Urothelium cell line (cell line): ENCODE measurements around the gene WDR7.

ENCODE experiments used
- DNase-seq: peaks from one replicate; pipeline ENCODE4 v3.0.0; 2011; ENCODE audit warnings: low spot score, mixed read lengths
- FAIRE-seq: peaks from 2 replicates; lab custom pipeline; 2011; peaks lifted over from hg19 to GRCh38; lab: Jason Lieb, UNC

WDR7 gene

GRCh38 chr18:56721031-56721430 lies 69.9 kb downstream of the WDR7 start:
- DNase-seq (no peak), FAIRE-seq (no peak)

DNA sequence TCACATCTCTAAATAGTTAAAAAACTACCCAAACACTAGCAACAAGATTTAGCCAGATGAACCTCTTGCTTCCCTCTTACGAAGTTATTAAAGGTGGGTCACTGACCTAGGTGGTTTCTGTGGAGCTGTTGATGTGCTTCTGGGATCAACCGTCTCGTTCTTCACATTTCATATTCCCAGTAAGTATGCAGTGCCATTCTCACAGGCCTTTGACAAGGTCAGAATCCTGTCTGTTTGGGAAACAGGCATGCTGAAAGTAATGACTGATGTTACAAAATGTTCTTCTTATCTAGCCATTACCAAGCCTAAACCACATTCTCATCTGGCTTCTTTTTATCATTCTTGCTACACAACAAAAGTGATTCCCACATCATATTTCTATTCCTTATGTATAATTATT lies 70.3 kb downstream of the WDR7 start:
- no peak for DNase-seq
- FAIRE-seq: no peak

GRCh38 chr18:56722518-56722917 lies 71.4 kb downstream of the WDR7 start:
- DNase-seq: no peak
- no peak for FAIRE-seq

GRCh38 chr18:56723068-56723467 lies 71.9 kb downstream of the WDR7 start:
- FAIRE-seq (no peak), DNase-seq (no peak)

GRCh38 chr18:56723706-56724105 lies 72.5 kb downstream of the WDR7 start:
- no peak for FAIRE-seq

DNA sequence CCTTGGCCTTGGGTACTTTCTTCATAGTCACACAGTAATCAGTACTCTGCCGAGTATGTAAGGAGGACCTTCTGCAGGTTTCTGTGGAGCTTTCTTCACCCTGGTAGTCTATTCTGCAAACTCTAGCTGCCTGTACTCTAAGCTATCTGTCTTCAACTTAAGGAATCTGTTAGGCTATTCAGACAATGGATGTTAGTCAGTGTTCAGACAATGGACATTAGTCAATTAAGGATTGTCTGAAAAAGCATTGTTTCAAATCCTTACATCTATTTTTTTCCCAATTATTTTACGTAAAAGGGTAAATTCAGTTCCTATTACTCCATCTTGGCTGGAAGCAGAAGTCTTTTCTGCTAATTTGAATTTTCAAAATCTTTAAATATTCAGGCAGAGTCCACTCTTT lies 75.7 kb downstream of the WDR7 start:
- no peak for FAIRE-seq
- DNase-seq: no peak

More at GRCh38 chr18:56723706-56724105, 72.5 kb downstream of the WDR7 start:
- DNase-seq: no peak

DNA sequence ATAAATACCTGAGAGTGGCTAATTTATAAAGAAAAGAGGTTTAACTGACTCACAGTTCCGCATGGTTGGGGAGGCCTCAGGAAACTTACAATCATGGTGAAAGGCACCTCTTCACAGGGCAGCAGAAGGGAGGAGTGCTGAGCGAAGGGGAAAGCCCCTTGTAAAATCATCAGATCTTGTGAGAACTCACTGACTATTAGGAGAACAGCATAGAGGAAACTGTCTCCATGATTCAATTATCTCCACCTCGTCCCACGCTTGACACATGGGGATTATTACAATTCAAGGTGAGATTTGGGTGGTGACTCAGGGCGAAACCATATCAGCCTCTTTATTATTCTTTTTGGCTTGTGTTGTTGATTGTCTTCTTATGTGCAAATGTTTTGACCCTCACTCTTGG lies 76.2 kb downstream of the WDR7 start:
- FAIRE-seq: no peak
- no peak for DNase-seq

- FAIRE-seq (no peak), DNase-seq (no peak)
Observed at GRCh38 chr18:56728741-56729140, 77.6 kb downstream of the WDR7 start.

GRCh38 chr18:56738184-56738583 lies 87.0 kb downstream of the WDR7 start:
- FAIRE-seq: no peak
- DNase-seq: no peak

GRCh38 chr18:56739731-56740130 lies 88.6 kb downstream of the WDR7 start:
- no peak for FAIRE-seq
- no peak for DNase-seq

- FAIRE-seq: no peak
- DNase-seq: no peak
Observed at GRCh38 chr18:56740645-56741044, 89.5 kb downstream of the WDR7 start.

GRCh38 chr18:56741685-56742084 lies 90.5 kb downstream of the WDR7 start:
- no peak for DNase-seq
- no peak for FAIRE-seq

DNA sequence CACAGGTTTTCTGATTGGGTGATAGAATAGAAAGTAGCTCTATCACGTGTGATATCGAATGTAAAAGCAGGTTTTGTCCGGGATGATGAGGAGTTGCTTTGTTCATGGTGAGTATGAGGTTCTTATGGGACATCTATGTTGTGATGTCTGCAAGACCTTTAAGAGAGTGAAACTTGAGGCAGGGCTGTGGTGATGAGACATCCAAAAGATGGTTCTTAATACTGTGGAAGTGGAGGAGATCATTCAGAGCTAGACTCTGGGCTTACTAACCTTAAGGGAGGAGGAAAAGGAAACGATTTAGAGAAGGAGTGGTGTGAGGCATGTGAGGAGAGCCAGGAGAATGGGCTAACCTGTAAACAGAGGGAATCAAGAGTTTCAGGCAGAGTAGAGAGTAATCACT lies 92.0 kb downstream of the WDR7 start:
- no peak for FAIRE-seq
- no peak for DNase-seq

DNA sequence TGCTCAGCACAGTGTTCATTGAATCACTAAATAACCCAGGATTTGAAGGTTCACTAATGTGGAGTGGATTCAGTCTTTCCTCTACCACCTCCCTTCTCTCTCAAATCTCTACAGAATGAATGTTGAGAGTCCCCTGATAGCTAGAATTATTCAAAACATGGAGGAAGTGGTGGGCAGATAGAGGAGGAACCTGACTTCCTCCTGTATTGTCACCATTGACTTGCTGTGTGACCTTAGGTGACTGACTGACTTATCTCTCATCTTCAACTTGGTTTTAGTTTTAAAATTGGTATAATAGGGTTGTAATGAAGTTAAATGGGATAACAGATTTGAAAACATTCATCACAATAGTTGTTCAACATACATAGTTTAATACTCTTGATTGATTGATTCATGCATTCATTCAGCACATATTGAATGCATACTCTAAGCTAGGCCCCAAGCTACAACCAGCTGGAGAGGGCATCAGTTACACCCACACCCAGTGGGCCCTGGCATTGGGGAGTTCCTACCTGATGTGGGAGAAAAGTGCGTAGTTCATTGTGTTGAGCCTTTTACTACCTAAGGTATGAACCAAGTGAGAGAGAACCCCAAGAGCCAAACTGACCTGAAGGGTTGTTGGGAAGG lies 96.0 kb downstream of the WDR7 start:
- no peak for DNase-seq
- no peak for FAIRE-seq

DNA sequence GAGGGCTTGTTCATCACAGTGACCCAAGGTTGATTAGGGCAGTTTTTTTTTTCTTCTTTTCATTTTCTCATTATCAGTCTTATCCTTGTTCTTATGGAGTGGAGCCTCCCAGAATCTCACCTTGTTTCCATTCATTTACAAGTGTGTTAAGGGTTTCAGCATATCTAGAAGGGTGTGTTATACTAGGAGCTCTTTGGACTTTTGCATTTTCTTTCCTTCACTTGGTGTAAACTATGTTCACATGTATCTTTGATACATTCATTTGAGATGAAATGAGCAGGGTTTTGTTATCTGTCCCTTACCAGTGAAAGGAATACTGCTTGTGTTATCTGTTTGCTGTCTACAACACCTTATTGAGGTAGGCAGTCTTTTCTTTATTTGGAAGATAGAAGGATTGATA lies 96.7 kb downstream of the WDR7 start:
- no peak for DNase-seq
- FAIRE-seq: no peak

DNA sequence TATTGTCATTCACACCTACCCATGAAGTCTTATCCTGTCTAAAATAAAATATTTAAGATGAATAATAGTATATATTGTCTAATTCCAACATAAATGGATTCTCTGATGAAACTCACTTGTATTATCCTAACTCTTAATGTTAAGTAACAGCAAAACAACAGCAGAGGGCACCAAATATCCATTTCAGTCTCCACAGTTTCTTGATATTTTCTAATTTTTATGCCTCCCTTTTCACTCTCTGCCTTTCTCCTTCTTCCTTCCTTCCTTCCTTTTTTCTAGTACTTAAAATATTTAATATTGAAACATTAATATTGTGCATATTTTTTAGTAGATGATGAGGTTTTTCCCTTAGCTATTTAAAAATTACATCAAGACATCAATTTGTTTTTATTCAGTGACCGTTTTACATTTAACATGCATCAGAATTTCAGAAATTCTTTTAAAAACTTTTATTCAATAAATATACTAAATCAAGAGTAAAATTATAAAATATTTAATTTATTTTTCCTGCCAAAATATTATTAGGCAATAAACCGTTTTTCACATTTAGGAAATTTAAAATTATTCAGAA lies 97.6 kb downstream of the WDR7 start:
- peak; percentile 6 for DNase-seq
- FAIRE-seq: no peak

- no peak for FAIRE-seq
- no peak for DNase-seq
Observed at GRCh38 chr18:56756966-56757365, 105.8 kb downstream of the WDR7 start.

DNA sequence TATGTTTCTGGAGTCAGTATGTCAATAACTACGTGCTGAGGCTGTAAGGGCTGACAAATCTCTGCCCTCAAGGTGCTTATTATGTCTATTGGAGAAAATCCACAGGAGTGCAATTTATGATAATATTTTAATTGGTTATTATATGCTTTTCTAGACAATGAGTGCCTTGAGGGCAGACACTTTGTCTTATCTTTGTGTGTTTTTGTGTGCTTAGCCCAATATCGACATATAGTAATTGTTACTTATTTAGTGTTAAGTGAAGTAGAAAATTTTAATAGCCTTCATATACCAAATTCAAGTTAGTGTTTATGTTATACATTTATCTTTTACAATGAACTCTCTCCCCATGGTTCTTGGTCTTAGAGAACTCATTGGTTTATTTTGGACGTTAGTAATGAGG lies 118.9 kb downstream of the WDR7 start:
- no peak for FAIRE-seq

DNA sequence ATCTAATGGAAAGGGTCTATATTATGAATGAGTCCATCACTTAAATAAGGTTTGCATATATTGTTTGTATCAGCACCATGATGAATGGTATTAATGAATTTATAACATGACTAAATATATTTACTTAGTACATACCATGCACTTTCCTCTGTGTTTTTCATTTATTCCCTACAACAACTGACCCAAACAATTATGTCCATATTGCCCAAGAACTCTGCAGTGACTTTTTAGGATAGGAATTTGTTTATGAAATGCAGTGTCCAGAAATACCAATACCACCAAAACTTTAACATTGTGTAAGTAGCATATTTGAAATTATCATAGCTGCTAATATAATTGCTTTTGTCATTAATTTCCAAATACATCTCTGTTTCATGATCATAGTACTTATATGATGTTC lies 119.7 kb downstream of the WDR7 start:
- FAIRE-seq: no peak
- no peak for DNase-seq

More for the DNA sequence above, 118.9 kb downstream of the WDR7 start:
- DNase-seq: no peak

GRCh38 chr18:56775701-56776100 lies 124.5 kb downstream of the WDR7 start:
- no peak for FAIRE-seq
- DNase-seq: no peak

DNA sequence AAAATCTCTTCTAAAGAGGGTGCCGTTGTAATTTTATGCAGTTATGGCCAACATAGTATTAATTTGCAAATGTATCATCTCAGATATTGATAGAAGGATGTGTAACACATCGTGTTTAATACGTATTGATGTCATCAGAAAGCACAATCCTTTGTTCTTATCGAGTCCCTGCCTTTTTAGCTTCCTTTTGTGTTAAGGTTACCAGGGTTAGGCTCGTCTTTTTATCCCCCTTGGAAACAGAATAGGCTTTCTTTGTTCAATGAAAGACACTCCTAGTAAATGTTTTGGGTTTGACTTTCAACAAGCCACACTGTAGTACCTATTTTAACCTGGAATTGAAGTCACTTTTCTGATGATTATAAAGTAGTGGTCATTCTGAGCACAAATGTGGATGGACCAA lies 136.2 kb downstream of the WDR7 start:
- DNase-seq (no peak), FAIRE-seq (no peak)

DNA sequence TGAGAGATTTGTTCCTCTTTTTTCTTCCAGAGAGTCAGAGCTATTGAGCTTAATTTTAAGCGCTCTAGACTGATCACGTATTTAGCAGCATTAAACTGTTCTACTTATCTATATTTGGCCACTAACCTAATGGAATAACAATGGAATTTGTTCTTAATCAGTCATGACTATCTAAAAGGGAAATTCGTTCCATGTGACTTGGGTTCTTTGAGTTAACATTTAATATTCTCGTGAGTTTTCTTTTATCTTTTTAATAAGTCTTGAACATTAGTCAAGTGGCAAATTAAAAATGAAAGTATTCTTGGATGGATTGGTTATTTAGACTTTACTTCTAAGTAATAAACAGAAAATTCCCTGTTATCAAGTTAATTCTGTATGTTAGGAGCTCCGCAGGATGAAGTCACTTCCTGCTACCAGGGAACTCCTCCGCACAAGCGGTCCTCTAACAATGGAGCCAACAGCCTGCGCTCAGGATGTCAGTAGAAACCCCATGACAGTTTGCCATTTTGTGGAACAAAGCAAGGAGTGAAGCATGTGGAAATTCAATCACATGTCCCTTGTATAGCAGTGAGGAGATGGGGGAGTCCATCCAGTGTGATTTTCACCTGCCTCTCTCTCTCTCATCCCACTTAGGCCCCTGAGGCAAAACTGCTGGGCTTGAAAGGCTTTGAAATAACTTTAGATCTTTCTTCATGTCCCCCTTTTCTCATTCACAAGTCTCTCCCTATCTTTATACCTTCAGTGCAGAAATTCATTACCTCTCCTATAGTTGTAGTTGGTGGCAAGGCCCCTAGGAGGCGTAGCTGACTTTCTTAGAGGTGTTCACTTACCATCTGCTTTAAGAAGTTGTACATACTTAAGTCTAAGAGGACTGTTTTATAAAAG lies 138.1 kb downstream of the WDR7 start:
- no peak for FAIRE-seq

More for the DNA sequence above, 138.1 kb downstream of the WDR7 start:
- peak; percentile 1 for DNase-seq
